Breast epithelium (tissue), 3 donors: ENCODE results near the gene SPTAN1.

ENCODE experiments used
- CTCF ChIP-seq, 3 donors: fragments of 450-650 bp; IDR thresholded peaks; one replicate each; pipeline ENCODE4 v1.5.1; 2016 to 2017; ENCODE audit warnings: antibody characterized with exemption in 3 of 3, mild to moderate bottlenecking in 3 of 3, moderate library complexity in 3 of 3
- POLR2A ChIP-seq: fragments of 450-650 bp; IDR thresholded peaks from one replicate; pipeline ENCODE4 v1.6.1; 2016; ENCODE audit warnings: antibody characterized with exemption, mild to moderate bottlenecking, moderate library complexity
- POLR2AphosphoS5 ChIP-seq, 3 donors: sonication (generic); formaldehyde crosslinking; IDR thresholded peaks; one replicate each; pipeline ENCODE4 v1.6.1; 2017; ENCODE audit warnings: antibody characterized with exemption in 3 of 3

GRCh38 chr9:128638580-128638979, 86.2 kb downstream of the SPTAN1 start:
- TF ChIP-seq CTCF (IDR thresholded peaks at IDR 0.05) (no peak), POLR2A (no peak), POLR2AphosphoS5 (IDR thresholded peaks at IDR 0.05) (no peak)
